HG03457 (cell line): ENCODE results near the gene MYH16.
"Not testable (repeated sequence)": the region's sequence is repeated elsewhere in the genome, so short reads cannot be mapped to it uniquely, and the experiment has no call there.

Experiments
- ATAC-seq: cut with Tn5 transposase; IDR thresholded peaks from one replicate; pipeline ENCODE4 v1.9.1; 2021; ENCODE audit warnings: moderate number of reproducible peaks; ENCODE audit not compliant: unreplicated experiment

Gene MYH16

DNA sequence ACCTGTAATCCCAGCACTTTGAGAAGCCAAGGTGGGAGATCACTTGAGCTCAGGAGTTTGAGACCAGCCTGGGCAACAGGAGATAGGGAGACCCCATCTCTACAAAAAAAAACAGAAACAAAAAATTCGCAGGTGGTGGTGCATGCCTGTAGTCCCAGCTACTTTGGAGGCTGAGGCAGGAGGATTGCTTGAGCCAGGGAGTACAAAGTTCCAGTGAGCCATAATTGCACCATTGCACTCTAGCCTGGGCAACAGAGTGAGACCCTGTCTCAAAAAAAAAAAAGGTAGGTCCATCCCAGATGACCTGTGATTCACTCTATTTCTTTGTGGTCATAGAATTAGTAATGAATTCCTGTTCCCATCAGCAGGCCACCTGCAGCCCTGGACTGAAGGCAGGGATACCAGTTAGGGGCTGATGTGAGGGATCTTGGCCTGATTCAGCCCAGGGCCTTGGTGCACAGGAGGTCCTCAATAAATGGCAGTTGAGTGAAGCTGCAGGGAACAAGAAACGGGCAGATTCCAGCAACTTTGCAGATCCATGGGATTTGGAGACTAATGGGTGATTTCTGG, at the start of gene MYH16:
MYH16 (plus strand) TSS at position 364 of the 570 bp plus-strand sequence.
- ATAC-seq: no peak

DNA sequence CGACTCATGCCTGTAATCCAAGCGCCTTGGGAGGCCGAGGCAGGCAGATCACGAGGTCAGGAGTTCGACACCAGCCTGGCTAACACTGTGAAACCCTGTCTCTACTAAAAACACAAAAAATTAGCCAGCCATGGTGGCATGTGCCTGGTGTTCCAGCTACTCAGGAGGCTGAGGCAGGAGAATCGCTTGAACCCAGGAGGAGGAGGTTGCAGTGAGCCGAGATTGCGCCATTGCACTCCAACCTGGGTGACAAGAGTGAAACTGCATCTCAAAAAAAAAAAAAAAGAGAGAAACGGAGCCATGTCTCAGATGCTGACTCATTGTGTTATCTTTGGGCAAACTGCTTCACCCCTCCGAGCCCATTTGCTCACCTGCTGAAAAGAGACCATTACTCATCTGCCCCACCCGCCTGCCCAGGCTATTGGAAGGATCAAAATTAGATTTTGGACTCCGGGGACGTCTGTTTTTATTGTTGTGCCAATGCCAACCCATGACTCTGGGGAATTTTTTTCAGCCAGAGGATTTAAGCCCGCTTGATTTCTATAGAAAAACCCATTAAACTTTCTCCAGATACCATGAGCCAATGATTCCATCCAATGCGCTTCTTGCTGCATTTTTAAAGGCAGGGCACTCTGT, 48.3 kb upstream of the MYH16 start:
- not testable (repeated sequence) for ATAC-seq

DNA sequence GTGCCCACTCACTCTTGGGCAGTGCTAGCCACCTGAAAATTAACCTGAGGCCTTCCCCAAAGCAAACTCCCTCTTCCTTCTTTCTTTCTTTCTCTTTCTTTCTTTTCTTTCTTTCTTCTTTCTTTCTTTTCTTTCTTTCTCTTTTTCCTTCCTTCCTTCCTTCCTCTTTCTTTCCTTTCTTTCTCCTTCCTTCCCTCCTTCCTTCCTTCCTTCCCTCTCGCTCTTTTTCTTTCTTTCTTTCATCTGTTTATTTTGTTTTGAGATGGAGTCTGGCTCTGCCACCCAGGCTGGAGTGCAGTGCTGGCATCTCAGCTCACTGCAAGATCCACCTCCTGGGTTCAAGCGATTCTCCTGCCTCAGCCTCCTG, 47.8 kb upstream of the MYH16 start:
- ATAC-seq: no peak

DNA sequence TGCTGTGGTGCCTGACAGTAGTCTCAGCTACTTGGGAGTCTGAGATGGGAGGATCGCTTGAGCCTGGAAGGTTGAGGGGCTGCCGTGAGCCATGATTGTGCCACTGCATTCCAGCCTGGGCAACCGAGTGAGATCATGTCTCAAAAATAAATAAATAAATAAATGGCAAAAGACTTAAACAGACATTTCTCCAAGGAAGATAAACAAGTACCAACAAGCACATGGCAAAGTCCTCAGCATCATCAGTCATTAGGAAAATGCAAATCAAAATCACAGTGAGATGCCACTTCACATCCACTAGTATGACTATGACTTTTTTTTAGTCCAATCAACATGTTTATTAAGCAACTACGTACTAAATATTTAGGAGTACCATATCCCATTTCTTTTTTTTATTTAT, 43.4 kb upstream of the MYH16 start:
- ATAC-seq: no peak

DNA sequence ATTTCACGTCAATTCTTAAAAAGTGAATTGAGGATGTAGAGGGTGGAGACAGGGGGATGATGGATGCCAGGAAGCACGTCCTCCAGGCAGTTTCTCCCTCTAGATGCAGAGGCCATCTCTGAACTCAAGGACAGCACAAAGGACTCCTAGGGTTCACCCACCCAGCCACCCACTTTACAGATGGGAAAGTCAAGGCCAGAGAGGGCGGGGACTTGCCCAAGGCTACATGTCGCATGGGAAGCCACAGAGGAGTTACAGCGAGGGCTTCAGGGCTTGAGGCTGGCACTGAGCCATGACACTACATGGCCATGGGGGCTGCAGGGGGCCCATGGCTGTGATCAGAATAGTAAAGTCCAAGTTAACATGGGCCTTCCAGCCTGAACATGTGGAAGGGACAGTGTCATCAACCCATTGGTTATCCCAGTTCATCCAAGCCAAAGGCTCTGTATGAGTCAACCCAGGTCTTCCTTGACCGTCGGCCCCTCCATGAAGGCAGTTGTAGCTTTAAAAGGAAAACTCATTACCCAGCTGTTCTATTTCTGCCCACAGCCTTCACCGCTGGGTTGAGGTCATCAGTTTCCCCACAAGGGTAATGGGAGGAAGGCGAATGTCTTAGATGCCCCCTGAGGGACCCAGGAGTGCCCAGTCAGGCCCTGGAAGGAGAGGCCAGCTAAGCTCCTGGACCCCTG, 40.4 kb upstream of the MYH16 start:
- ATAC-seq: no peak

DNA sequence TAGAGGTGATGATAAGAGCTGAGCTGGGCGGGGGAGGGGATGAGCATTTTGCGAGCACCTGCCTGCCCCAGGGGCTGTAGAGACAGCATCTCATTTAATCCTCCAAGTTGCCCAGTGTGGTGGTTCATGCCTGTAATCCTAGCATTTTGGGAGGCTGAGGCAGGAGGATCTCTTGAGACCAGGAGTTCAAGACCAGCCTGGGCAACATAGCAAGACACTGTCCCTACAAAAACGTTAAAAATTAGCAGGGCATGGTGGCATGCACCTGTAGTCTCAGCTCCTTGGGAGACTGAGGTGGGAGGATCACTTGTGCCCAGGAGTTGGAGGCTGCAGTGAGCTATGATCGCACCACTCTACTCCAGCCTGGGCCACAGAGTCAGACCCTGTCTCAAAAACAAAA, 39.7 kb upstream of the MYH16 start:
- ATAC-seq: not testable (repeated sequence)

DNA sequence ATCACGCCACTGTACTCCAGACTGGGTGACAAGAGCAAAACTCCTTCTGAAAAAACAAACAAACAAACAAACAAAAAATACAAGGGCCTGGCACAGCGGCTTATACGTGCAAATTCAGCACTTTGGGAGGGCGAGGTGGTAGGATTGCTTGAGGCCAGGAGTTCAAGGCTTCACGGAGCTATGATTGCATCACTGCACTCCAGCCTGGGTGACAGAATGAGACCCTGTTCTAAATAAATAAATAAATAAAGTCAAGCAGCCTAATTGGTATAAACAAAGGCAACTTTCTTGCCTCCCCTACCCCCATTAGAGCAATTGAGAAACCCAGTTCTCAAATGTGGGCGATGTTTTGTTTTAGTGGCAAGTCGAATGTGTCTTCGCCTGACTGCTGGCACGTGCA, 38.5 kb upstream of the MYH16 start:
- no peak for ATAC-seq

DNA sequence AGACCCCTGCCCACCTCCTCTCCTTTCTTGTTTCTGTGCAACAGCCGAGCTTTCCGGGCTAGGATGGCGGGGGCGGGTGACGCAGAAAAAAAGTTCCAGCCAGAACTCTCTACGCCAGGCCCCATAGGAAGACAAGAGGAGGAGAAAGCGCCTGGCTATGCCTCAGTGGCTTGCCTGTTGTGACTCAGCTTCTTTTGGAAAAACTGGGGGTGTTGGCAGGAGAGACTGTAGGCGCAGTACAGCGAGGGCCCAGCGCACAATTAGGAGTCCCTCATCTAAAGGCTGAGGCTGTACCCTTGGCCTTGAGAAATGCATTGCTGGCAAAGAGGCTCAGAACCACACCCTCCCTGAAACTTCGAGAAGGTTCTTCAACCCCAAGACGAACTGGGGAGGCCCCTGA, 36.7 kb upstream of the MYH16 start:
- no peak for ATAC-seq

DNA sequence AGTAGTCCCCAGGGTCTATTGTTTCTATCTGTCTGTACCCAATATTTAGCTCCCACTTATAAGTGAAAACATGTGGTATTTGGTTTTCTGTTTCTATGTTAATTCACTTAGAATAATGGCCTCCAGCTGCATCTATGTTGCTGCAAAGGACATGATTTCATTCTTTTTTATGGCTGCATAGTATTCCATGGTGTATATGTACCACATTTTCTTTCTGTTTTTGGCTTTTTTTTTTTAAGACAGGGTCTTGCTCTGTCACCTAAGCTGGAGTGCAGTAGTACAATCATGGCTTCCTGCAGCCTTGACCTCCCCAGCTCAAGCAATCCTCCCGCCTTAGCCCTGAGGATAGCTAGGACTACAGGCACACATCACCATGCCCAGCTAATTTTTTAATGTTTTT, 34.8 kb upstream of the MYH16 start:
- not testable (repeated sequence) for ATAC-seq

DNA sequence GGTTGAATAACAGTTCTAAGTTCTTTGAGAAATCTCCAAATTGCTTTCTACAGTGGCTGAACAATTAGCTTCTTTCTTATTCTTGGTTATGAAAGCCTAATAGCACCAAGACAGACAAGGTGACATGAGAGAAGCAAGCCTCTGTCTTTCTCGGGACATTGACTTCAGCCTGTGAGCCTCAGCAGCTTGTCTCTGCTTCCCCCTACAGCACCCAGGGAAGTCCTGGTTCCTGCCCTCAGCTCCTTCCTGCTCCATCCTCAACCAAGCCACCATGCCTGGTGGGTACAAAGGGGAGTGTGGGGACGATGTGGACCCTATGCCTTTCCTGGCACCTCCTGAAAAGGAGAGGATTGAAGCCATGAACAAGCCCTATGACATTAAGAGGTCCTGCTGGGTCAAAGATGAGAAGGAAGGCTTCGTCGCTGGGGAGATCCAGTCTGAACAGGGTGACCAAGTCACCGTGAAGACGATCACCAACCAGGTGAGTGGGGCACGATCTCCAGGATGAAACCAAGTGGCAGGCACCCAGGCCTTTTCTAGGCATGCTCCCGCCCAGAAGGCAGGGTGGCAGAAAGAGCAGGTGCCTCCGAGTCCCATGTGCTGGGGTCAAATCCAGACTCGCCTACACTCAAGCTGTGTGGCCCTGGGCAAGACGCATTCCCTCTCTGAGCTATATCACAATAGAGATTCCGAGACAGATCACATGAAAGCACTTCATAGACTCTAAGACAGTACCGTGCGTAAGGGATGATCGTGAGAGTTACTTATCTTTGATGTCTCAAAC, 33.9 kb upstream of the MYH16 start:
- no peak for ATAC-seq

DNA sequence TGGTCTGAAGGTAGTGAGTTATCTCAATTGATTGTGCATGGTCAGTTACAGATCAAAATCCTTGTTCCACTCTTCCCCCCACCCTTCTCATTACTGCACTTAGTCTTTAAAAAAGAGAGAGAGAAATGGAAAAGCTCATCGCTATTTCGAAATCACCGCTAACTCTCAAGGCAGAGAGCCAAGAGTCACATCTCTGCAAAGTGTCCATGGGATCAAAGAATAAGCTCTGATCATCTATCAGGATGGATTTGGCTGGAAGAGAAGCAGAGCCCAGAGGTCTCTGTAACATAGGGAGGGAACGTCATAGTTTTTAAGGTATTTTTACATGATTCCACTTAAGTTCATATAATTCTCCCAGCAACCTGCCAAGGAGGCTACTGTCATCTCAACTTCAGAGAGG, 30.0 kb upstream of the MYH16 start:
- no peak for ATAC-seq

DNA sequence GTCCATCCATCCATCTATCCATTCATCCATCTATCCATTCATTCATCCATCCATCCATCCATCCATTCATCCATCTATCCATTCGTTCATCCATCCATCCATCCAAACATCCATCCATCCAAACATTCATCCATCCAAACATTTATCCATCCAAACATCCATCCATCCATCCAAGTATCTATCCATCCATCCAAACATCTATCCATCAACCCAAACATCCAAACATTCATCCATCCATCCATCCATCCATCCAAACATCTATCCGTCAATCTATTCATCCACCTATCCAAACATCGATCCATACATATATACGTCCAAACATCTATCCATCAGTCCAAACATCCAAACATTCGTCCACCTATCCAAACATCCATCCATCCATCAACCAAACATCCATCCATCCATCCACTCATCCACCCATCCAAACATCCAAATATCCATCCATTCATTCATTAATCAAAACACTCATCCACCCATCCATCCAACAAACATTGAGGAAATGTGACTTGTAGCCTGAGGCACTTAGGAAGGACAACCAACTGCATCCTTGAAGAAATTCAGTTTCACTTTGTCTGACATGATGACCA, 28.8 kb upstream of the MYH16 start:
- ATAC-seq: no peak

DNA sequence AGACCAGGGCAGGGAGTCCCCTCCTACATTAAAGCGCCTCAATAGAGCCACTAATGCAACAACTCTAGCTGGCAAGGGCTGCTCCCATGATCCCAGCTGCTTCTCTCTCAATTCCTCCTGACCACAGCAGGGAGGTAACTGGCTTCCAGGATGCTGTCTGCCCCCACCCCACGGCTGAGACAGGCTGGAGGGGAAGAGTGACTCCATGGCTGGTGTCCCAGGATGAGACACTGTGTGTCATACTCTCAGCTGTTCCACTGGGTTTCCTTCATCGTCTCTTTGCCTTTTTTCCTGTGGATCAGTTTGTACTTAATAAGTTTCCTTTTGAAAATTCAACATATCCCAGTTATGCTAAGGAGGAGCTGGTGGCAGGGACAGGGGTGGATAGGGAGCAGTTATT, 27.7 kb upstream of the MYH16 start:
- no peak for ATAC-seq

DNA sequence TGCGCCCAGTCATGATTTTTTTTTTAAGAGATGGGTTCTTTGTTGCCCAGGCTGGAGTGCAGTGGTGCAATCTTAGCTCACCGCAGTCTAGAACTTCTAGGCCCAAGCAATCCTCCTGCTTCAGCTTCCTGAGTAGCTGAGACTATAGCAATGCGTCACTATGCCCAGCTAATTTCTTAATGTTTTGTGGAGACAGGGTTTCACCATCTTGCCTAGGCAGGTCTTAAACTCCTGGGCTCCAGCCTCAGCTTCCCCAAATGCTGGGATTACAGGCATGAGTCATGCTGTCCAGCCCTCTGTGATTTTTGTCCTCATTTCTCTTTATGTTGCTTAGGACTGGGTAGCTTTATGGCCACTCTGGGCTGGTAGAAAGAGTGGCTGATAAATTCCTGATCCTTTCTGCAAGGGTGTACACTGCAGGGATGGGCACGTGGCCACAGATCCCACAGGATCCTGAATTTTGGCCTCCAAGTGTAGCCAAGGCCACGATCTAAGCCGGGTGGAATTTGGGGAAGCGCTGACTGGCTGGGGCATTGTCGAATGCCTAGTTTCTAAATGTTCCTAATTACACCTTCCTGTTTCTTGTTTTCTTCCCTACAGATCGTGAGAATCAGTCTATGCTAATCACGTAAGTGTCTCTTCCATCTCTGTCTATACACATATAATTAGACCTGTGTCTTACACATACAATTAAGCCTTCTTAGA, 24.1 kb upstream of the MYH16 start:
- no peak for ATAC-seq

DNA sequence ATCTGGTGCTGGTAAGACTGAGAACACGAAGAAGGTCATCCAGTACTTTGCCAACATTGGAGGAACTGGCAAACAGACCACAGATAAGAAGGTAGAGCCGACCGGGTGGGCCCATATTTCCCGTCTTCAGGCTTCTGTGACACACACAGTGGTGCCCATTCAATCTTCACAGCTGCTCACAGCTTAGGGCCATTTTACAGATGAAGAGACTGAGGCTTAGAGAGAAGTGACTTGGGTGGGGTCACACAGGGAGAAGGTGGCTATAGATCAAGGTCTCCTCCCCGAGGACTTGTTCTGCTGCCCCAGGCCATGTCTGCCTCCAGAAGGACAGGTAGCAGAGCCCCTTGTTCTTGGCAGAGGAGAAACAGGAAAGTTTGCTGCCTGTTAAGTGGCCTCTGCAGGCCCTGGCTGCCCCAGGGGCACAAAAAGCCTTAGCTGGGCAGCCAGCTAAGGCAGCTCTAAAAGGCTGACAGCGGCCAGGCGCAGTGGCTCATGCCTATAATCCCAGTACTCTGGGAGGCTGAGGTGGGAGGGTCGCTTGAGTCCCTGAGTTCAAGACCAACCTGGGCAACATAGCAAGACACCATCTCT, 22.6 kb upstream of the MYH16 start:
- ATAC-seq: no peak

DNA sequence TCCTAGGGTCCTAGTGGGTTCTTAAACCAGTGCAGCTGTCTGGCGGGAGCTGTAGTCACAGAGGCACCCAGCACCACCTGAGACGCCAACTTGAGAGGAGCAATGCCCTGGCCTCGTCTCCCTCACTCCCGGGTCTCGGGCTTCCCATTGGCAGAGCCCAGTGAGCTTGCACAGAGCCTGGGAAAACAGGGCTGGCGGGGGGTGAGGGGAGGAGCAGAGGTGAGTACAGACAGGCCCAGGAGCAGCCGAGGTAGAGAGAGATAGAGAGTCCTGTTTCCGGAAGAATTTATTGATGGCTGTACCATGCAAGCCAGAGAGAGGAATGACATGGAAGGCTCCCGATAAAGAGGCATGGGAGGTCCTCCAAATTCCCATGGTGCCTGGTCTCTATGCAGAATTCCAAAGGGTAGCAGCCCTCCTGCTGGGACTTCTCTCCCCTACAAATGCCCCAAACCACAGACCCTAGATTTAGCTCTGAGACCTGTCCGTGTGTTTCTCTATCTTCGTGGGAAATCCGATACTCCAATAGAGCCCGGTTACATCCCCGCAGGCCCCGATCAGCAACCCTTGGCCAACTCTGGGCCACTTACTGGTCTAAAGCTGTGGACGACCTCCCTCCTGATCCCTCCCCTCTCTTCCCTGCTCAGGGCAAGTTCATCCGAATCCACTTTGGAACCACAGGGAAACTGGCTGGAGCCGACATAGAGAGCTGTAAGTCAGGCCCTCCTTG, 20.3 kb upstream of the MYH16 start:
- ATAC-seq: no peak

DNA sequence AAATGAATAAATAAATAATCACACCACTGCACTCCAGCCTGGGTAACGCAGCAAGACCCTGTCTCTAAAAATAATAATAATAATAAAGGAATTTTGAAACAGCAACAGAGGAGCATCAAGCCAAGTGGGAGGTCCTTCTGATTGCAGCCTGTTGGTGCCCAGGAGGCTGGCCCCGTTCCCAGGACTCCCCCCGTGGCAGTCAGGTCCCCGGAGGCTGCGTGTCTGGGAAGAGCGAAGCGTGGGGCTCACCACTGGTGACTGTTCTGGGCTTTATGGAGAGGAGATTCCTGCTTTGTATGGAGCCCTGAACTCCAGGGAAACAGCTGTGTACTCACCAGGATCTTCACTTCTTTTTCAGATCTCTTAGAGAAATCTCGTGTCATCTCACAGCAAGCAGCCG, 19.3 kb upstream of the MYH16 start:
- ATAC-seq: no peak

DNA sequence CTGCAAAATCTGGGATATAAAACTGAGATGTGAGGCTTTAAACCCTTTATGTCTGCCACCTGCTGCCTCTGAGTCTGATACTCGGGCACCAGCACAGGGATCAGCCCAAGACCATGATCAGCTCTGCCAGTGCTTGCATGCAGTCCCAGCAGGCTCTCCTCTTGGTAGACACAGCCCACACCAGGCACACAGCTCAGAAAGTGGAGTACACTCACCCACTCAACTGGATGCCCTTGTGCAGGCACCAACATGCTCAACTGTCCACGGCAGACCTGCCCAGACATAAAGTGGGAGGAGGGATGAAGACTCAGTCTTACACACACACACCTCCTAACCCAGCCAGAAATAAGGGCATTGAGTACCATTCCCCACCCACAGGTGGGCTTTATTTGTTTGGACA, 18.2 kb upstream of the MYH16 start:
- ATAC-seq: no peak

DNA sequence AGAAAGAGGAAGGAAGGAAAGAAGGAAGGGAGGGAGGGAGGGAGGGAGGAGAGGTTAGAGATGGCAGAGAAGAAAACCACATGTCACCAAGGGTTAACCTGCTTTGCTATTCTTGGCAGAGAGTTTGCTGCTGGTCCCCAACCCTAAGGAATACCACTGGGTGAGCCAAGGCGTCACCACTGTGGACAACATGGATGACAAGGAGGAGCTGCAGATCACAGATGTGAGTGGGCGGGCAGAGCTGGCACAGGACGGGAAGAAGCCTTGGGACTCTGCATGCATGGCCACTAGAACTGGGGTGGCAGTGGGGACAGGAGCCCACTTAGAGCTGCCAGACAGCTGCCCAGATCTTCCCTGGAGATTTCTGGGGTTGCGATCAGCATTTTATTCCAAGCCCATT, 17.2 kb upstream of the MYH16 start:
- no peak for ATAC-seq

DNA sequence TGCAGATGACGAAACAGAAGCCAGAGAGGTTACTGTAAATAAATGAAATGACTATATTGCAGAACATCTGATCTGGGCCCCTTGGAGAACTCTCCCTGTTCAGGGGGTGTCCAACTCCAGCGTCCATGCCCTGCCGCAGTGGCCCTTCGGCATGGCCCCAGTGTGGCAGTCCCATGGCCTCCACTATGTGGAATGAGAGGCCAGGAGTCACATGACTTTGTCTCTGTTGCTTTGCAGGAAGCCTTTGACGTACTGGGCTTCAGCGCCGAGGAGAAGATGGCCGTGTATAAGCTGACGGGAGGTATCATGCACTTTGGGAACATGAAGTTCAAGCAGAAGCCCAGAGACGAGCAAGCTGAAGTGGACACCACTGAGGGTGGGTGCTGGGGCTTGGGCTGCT, 15.6 kb upstream of the MYH16 start:
- ATAC-seq: no peak
